ENCODE data around the gene NEXN.

DNA sequence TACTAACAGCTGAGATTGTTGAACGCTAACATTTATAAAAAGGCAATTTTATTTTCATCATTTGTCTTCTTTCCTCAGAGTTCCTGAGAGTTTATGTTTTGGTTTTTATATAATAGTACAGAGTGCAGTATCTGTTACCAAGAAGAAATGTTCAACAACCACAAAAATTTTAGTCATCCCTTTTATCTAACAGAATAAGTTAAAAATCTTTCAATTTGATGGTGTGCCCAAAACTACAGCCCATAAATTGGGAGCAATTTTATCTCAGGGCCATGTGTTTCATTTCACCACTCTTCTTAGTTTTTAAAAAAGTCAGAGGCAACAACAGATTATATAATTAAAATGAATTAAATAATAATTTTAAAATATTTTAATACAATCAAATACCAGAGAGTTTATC lies 37.1 kb downstream of the NEXN start:
- TF ChIP-seq CTCF (IDR thresholded peaks at IDR 0.05; ENCODE audit: insufficient read depth, low read length): no peak
- TF ChIP-seq SPI1 (IDR thresholded peaks at IDR 0.05; ENCODE audit: borderline replicate concordance, low read depth): no peak
- no peak for TF ChIP-seq POLR2AphosphoS5 (IDR thresholded peaks at IDR 0.05; ENCODE audit: low read depth)
- TF ChIP-seq, protein P1, sequence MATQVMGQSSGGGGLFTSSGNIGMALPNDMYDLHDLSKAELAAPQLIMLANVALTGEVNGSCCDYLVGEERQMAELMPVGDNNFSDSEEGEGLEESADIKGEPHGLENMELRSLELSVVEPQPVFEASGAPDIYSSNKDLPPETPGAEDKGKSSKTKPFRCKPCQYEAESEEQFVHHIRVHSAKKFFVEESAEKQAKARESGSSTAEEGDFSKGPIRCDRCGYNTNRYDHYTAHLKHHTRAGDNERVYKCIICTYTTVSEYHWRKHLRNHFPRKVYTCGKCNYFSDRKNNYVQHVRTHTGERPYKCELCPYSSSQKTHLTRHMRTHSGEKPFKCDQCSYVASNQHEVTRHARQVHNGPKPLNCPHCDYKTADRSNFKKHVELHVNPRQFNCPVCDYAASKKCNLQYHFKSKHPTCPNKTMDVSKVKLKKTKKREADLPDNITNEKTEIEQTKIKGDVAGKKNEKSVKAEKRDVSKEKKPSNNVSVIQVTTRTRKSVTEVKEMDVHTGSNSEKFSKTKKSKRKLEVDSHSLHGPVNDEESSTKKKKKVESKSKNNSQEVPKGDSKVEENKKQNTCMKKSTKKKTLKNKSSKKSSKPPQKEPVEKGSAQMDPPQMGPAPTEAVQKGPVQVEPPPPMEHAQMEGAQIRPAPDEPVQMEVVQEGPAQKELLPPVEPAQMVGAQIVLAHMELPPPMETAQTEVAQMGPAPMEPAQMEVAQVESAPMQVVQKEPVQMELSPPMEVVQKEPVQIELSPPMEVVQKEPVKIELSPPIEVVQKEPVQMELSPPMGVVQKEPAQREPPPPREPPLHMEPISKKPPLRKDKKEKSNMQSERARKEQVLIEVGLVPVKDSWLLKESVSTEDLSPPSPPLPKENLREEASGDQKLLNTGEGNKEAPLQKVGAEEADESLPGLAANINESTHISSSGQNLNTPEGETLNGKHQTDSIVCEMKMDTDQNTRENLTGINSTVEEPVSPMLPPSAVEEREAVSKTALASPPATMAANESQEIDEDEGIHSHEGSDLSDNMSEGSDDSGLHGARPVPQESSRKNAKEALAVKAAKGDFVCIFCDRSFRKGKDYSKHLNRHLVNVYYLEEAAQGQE (IDR thresholded peaks at IDR 0.05; ENCODE audit: insufficient replicate concordance, low read depth): no peak
- TF ChIP-seq GABPA (IDR thresholded peaks at IDR 0.05; ENCODE audit: low read depth): no peak

All from HL-60 (cell line).